ENCODE measurements around the gene C1orf116.
A peak's percentile ranks its signal among the peaks of the same experiment; 100 is the strongest.

C1orf116 gene

DNA sequence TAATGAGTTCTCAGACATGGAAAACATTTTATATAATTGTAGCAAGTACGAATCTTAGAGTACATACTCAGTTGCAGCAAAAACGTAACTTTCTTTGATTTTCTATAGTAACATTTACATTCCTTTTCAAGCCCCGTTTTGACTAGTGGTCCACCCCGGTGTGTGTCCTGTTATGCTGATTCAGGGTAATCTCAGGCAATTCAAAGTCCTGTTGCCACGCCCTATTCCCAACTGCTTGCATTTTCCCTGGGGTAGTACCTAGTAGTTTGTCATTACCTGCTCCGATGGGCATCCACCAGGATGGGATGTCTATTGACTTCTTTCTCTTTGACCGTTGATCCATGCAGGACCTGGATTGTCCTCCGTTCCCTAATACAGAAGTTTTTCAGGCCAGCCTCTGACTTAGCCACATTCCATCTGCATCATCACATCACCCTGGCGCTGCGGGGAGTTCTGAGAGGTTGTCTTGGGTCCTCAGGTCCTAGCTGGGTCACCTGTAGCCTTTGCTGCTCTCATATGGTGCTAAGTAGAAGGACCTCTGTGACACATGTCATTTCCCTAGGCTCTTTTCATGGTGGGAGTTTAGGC lies 47.3 kb downstream of the C1orf116 start:
- DNase-seq, result no peak

DNA sequence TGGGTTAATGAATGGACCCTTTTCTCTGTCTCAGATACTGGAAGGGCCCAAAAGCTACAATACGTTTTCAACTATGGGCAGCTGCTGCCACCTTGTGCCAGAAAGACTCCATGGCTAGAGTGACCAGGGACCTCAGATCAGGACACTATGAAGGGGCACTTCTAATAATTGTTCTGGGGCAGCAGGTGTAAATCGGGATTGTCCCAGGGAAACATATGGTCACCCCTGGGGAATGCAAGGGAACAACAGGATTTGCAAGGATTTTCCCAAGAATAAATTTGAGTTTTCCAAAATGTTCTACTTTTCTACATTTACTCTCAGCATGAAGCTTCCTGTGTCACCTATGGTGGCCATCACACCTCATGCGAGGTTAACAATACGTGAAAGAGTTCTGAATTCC lies 50.3 kb downstream of the C1orf116 start:
- DNase-seq, result peak in 1 of 2 experiments; percentile 7

DNA sequence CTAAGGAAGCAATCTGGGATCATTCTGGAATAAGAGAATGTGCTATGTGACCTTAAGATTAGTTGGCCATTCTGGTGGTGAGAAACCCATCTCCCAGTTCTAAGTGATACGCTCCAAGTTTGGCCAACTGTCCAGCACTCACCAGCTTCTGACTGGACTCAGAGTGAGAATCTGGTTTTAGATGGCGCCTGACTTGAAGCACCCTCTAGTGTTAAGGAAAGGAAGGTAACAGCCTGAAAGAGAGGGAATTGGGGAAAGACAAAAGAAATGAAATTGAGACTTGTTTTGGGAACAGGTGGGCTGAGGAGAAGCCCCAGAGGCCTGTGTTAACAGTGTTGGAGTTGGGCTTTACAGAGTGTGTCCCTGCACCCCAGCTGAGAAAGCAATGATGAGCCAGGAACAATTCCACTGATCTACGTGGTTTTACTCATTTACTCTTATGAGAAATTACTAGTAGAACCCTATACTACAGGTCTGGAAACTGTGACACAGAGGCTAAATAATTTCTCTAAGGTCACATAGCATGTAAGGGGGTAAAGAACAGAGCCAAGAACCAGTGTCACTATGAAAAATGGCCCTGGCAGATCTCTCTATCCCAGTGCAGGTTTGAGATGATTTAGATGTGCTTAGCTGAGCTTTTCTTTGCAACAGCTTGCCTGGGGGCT lies 53.0 kb downstream of the C1orf116 start:
- DNase-seq, result no peak

DNA sequence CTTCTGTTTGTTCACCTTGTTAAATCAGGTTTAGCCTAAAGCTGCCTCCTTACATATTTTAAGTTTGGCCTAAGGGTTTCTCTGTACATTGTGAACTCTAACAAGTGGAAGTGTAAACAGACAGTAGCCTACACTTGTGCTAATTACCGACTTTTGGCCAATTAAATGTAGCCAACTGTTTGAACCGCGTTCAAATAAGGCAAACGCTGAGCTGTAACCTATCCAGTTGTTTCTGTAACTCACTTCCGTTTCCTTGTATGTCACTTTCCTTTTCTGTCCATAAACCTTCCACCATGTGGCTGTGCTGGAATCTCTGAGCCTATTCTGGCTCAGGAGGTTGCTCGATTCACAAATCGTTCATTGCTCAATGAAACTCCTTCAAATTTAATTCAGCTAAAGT lies 54.3 kb downstream of the C1orf116 start:
- no peak for DNase-seq

DNA sequence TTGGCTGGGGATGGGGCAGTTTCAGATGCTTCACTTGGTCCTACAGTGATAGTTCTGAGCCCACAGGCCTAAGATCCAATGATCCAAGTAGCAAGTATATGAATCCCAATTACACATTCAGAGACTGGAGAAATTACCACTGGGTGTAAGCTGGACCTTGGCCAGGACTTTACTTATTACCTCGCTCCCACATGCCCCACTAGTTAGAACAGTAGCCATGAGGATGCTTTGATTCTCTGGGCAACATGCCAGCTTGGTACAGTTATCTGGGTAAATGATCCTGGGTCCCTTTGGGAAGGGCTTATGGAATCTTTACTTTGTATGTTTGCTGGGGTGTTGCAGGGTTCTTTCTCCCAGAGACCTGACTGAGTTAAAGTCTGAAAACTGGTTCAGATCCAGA lies 57.2 kb downstream of the C1orf116 start:
- no peak for DNase-seq

DNA sequence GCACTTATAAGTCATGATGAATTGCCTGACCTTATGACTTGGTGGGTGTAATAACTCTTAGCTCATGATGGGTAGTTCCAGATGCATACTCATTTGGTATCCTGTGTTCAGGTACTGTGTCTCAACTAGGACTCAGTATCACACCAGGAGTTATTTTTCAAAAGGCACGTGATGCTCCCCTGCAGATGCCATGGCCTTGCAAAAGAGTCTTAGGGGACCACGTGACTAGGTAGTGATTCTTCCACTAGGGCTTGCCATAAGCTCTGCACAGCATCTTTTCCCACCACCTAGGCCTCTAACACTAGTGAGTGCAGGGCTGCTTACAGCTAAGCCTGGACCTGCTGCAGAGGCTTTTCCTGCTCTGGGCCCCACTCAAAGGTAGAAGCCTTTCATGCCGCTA lies 58.4 kb downstream of the C1orf116 start:
- DNase-seq, result no peak

DNA sequence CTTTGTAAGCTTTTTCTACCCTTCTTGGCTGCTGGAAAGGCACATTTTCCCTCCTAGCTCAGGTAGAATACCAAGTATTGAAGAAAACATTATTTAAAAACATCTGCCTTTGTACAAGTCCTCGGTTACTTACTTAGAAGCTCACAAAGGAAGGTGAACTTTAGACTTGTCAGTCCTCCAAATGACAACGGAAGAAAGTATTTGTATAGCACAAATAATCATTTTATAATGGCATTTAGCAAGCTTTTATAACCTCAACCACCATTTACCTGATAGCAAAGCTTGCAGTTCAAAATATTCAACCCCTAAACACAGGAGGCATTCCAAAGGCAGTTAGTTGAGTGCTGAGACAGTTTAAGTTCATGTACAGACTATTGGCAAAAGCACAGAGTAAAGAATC lies 59.8 kb downstream of the C1orf116 start:
- DNase-seq, result no peak

DNA sequence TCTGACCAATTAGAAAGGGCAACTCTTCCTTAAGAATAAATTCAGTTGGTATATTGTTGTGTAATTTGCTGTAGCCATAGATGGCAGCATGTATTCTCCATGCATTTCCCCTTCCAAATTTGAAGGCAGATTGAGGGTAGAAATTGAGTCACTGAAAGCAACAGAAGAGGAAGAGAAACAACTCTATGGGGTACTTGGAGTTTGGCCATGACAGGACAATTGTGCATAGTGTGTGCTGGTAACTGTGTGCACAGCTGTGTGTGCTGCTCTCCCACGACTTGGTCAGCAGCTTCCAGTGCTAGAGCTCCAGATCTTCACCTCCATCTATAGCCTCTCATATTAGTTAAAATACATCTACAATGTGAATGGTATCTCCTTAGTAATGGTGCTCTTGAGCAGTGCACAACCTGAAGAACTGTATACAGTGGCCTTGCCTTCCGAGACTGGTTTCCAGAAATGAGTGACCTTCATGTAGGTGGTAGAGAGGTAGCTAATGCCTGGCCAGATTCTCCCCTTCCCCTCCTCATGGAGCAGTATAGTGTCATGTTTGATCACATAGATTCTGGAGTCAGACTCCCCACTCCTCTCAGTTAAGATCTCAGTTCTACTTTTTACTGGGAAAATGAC lies 61.4 kb downstream of the C1orf116 start:
- DNase-seq, result no peak

DNA sequence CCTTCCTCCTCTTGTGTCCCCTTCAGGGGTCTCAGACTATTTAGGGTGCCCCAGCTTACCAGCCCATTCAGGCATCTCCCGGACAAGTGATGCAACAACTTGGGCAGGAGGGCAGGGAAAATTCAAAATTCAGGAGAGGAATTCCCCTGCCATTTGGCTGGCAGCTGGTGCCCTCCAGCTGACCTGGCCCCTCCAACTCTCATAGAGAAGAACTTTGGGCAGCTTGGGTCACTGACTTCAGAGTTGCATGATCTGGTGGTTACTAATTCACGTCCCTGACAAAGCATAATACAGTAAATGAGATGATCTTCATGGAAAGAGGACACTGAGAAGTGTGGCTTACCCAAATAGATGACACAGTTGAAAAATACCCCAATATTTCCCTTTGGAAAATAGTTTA lies 62.1 kb downstream of the C1orf116 start, which contains the start of gene FCAMR:
Gene FCAMR, minus strand, starts transcription at position 15 of the 400 bp plus-strand sequence. CDS start 335 bp downstream, outside the sequence.
- DNase-seq, result no peak

DNA sequence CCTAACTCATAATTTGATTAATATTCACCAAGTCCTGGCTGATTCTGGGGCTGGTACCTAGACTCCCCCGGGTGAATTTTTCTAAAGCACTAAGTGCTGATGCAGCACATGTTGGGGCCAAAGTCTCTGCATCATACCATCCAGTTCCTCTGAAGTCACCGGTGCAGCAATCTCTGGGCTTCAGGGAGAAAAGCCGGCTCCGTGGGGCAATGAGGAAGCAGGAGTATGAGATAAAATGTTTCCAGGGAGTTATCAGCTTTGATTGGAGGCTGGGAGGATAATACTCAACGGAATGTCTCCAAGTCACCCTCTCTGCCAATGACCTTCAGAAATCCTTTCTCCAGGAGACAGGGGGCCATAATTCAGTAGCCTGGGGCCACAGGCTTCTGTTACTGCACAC lies 63.5 kb downstream of the C1orf116 start:
- DNase-seq, result no peak

Data from cerebellar nuclear complex (tissue), 1 donor.